DOHH2 (cell line): ENCODE results near the gene G6PC2.

Experiments
- H3F3A ChIP-seq: fragments of 200-600 bp; sonication (generic), shearing (Covaris generic); 2 replicates; pipeline ENCODE4 v1.6.0; 2016; ENCODE audit warnings: antibody characterized with exemption, mild to moderate bottlenecking; ENCODE audit not compliant: control insufficient read depth, insufficient read depth
- H3K27ac ChIP-seq: fragments of 200-600 bp; sonication (generic); 2 replicates; pipeline ENCODE4 v1.5.1; 2014; ENCODE audit warnings: low read depth, mild to moderate bottlenecking, low read length, moderate library complexity
- H3K27me3 ChIP-seq: fragments of 200-600 bp; sonication (generic); 2 replicates; pipeline ENCODE4 v1.6.1; 2014; ENCODE audit warnings: mild to moderate bottlenecking, low read length, mixed read lengths; ENCODE audit not compliant: control insufficient read depth
- H3K36me3 ChIP-seq: fragments of 200-600 bp; sonication (generic); 2 replicates; pipeline ENCODE4 v1.6.1; 2014; ENCODE audit warnings: mild to moderate bottlenecking, low read length, moderate library complexity, mixed read lengths; ENCODE audit not compliant: control insufficient read depth
- H3K4me1 ChIP-seq: fragments of 200-600 bp; sonication (generic); 2 replicates; pipeline ENCODE4 v1.6.1; 2014; ENCODE audit warnings: mild to moderate bottlenecking, low read length, mixed read lengths; ENCODE audit not compliant: control insufficient read depth
- H3K4me2 ChIP-seq: fragments of 200-600 bp; sonication (generic); 2 replicates; pipeline ENCODE4 v1.6.0; 2014; ENCODE audit warnings: mild to moderate bottlenecking, low read length, moderate library complexity
- H3K4me3 ChIP-seq: fragments of 200-600 bp; sonication (generic); 2 replicates; pipeline ENCODE4 v1.5.1; 2014; ENCODE audit warnings: mild to moderate bottlenecking, low read length, mixed read lengths
- H3K79me2 ChIP-seq: fragments of 200-600 bp; sonication (generic); 2 replicates; pipeline ENCODE4 v1.6.1; 2014; ENCODE audit warnings: mild to moderate bottlenecking, low read length, mixed read lengths; ENCODE audit not compliant: control insufficient read depth
- H3K9me2 ChIP-seq: fragments of 200-600 bp; sonication (generic); replicated peaks from 2 replicates; pipeline ENCODE4 v1.6.1; 2014; ENCODE audit warnings: mild to moderate bottlenecking, low read length, mixed read lengths; ENCODE audit not compliant: control insufficient read depth
- H3K9me3 ChIP-seq: fragments of 200-600 bp; sonication (generic); 2 replicates; pipeline ENCODE4 v1.6.1; 2014; ENCODE audit warnings: antibody characterized with exemption, low read length, mixed read lengths; ENCODE audit not compliant: control insufficient read depth, insufficient read depth
- H4K20me1 ChIP-seq: fragments of 200-600 bp; sonication (generic); 2 replicates; pipeline ENCODE4 v1.6.0; 2014; ENCODE audit warnings: low read depth, mild to moderate bottlenecking, antibody characterized with exemption, low read length, moderate library complexity; ENCODE audit not compliant: control insufficient read depth, insufficient read depth
- EZH2phosphoT487 ChIP-seq: fragments of 200-600 bp; sonication (generic); IDR thresholded peaks from 2 replicates; pipeline ENCODE4 v1.6.1; 2017; ENCODE audit warnings: borderline replicate concordance, mild to moderate bottlenecking, antibody characterized with exemption, low read length, moderate library complexity, mixed read lengths
- TF ChIP-seq, protein P1 (sequence below): fragments of 200-600 bp; sonication (generic); IDR thresholded peaks from one replicate; pipeline ENCODE4 v1.5.1; 2014; ENCODE audit warnings: antibody characterized with exemption, mild to moderate bottlenecking, low read depth, low read length; ENCODE audit not compliant: poor library complexity, severe bottlenecking

G6PC2 gene

GRCh38 chr2:168941297-168941696, 40.2 kb downstream of the G6PC2 start:
- peaks cover 3% of the 10 kb centered on the region; the same call in 1 of the 2 replicates for H3K27me3 ChIP-seq
- H3K4me1 ChIP-seq = no peaks in the 10 kb centered on the region
- H4K20me1 ChIP-seq = no peaks in the 10 kb centered on the region
- H3K79me2 ChIP-seq = no peaks in the 10 kb centered on the region
- H3K4me3 ChIP-seq = no peak overlapping the region
- H3K4me2 ChIP-seq = no peak overlapping the region
- no peak overlapping the region for H3K27ac ChIP-seq
- TF ChIP-seq, protein P1, sequence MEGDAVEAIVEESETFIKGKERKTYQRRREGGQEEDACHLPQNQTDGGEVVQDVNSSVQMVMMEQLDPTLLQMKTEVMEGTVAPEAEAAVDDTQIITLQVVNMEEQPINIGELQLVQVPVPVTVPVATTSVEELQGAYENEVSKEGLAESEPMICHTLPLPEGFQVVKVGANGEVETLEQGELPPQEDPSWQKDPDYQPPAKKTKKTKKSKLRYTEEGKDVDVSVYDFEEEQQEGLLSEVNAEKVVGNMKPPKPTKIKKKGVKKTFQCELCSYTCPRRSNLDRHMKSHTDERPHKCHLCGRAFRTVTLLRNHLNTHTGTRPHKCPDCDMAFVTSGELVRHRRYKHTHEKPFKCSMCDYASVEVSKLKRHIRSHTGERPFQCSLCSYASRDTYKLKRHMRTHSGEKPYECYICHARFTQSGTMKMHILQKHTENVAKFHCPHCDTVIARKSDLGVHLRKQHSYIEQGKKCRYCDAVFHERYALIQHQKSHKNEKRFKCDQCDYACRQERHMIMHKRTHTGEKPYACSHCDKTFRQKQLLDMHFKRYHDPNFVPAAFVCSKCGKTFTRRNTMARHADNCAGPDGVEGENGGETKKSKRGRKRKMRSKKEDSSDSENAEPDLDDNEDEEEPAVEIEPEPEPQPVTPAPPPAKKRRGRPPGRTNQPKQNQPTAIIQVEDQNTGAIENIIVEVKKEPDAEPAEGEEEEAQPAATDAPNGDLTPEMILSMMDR = no peak
- TF ChIP-seq EZH2phosphoT487 = no peak
- no peaks in the 10 kb centered on the region for H3F3A ChIP-seq
- no peaks in the 10 kb centered on the region for H3K9me3 ChIP-seq
- no peaks in the 10 kb centered on the region for H3K9me2 ChIP-seq
- no peaks in the 10 kb centered on the region for H3K36me3 ChIP-seq

DNA sequence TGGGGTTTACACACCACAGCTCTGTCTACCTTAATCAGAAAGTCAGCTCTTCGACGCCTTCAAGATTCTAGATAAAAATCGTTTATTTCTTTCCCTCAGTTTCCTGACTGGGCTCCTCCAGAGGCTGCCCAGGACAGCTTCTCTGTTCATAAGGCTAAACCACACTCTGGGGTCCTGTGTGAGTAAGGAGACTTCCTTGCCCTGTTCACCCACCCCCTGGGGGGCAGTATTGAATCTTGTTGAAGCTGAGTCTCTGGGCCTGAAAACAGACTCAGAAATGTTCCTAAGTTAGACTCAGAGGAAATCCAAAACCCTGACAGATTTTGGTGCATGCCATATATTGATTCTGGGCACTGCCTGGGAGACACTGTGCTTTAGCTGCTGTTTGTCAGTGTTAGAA, 43.0 kb downstream of the G6PC2 start:
- TF ChIP-seq, protein P1 = peak; percentile 10
- no peak for TF ChIP-seq EZH2phosphoT487

GRCh38 chr2:168945508-168945907, 44.4 kb downstream of the G6PC2 start:
- Histone ChIP-seq H3F3A (no peaks in the 10 kb centered on the region), H3K9me2 (no peaks in the 10 kb centered on the region), H3K4me1 (no peaks in the 10 kb centered on the region), H3K27ac (no peak overlapping the region), H3K27me3 (peaks cover 6% of the 10 kb centered on the region; the same call in 1 of the 2 replicates), H3K79me2 (no peaks in the 10 kb centered on the region), H3K36me3 (no peaks in the 10 kb centered on the region), H3K9me3 (no peaks in the 10 kb centered on the region), H3K4me3 (no peak overlapping the region), H3K4me2 (no peak overlapping the region), H4K20me1 (no peaks in the 10 kb centered on the region)
- TF ChIP-seq EZH2phosphoT487 = no peak
- TF ChIP-seq, protein P1 = no peak

More for the DNA sequence above, 43.0 kb downstream of the G6PC2 start:
- Histone ChIP-seq H3K4me3 (no peak overlapping the region), H3K4me1 (no peaks in the 10 kb centered on the region), H3K36me3 (no peaks in the 10 kb centered on the region), H3K79me2 (no peaks in the 10 kb centered on the region), H3K27ac (no peak overlapping the region), H3K9me3 (no peaks in the 10 kb centered on the region), H3K9me2 (no peaks in the 10 kb centered on the region), H3F3A (no peaks in the 10 kb centered on the region), H4K20me1 (no peaks in the 10 kb centered on the region), H3K4me2 (no peak overlapping the region), H3K27me3 (peaks cover 6% of the 10 kb centered on the region; the same call in 1 of the 2 replicates)
